Measurements from ENCODE around the gene ASPRV1.

DNA sequence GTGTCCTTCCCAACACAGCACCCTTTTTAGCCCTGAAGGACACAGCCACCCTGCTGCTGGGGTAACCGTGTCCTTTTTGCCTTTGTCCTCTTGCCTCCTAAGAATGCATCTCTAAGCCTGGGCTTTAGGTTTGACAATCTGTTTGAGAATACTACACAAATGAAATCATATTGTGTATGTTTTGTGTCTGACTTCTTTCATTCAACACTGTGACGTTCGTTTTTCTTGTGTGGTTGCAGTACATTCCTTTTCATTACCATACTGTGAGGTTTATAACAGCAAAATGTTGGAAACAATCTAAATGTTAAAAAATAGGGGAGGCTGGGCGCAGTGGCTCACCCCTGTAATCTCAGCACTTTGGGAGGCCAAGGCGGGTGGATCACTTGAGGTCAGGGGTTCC is 11.2 kb downstream of the ASPRV1 start:
- TF ChIP-seq, protein P1, sequence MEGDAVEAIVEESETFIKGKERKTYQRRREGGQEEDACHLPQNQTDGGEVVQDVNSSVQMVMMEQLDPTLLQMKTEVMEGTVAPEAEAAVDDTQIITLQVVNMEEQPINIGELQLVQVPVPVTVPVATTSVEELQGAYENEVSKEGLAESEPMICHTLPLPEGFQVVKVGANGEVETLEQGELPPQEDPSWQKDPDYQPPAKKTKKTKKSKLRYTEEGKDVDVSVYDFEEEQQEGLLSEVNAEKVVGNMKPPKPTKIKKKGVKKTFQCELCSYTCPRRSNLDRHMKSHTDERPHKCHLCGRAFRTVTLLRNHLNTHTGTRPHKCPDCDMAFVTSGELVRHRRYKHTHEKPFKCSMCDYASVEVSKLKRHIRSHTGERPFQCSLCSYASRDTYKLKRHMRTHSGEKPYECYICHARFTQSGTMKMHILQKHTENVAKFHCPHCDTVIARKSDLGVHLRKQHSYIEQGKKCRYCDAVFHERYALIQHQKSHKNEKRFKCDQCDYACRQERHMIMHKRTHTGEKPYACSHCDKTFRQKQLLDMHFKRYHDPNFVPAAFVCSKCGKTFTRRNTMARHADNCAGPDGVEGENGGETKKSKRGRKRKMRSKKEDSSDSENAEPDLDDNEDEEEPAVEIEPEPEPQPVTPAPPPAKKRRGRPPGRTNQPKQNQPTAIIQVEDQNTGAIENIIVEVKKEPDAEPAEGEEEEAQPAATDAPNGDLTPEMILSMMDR (IDR thresholded peaks at IDR 0.05), result no peak
- no peak for TF ChIP-seq POLR2A (IDR thresholded peaks at IDR 0.05)
